HEK293 (cell line): Measurements from ENCODE around the gene MOV10L1.

Experiments used
- CTCF ChIA-PET: fragments of 350-600 bp; formaldehyde crosslinking; extraction: SDS; loops from one replicate; lab custom pipeline; 2021; ENCODE audit warnings: antibody characterized with exemption; lab: Yijun Ruan, JAX
- POLR2A ChIA-PET: fragments of 300-600 bp; formaldehyde crosslinking; extraction: SDS; loops from one replicate; lab custom pipeline; 2020; ENCODE audit warnings: antibody characterized with exemption, inconsistent platforms; lab: Yijun Ruan, JAX
- H3K27ac ChIP-seq: fragments of 200-500 bp; sonication (Bioruptor generic); 2 replicates; pipeline ENCODE4 v1.5.1; 2014; ENCODE audit warnings: low read depth, low read length, control low read depth, inconsistent platforms; ENCODE audit errors: extremely low read depth
- H3K36me3 ChIP-seq, 2 experiments: fragments of 200-500 bp in 1 of 2; sonication (Bioruptor generic) in 1 of 2; 1 replicate in 1 of 2; 2 replicates in 1 of 2; pipeline ENCODE4 v1.5.1; 2014 to 2017; ENCODE audit warnings: inconsistent platforms in 2 of 2, low read length in 2 of 2; ENCODE audit not compliant: control insufficient read depth in 2 of 2, insufficient read depth in 1 of 2
- H3K4me1 ChIP-seq: fragments of 200-500 bp; sonication (Bioruptor generic); 2 replicates; pipeline ENCODE4 v1.5.1; 2014; ENCODE audit warnings: mild to moderate bottlenecking, low read length, inconsistent platforms; ENCODE audit not compliant: control insufficient read depth, insufficient read depth
- H3K4me3 ChIP-seq: 2 replicates; pipeline ENCODE4 v1.5.1; 2011; ENCODE audit warnings: low read depth, mild to moderate bottlenecking, control low read depth, low read length, moderate library complexity
- H3K9me3 ChIP-seq: fragments of 200-500 bp; sonication (Bioruptor generic); 2 replicates; pipeline ENCODE4 v1.5.1; 2014; ENCODE audit warnings: low read depth, low read length, inconsistent platforms; ENCODE audit not compliant: control insufficient read depth, insufficient read depth
- HOXA7 ChIP-seq: sonication (generic); formaldehyde crosslinking; IDR thresholded peaks from 2 replicates; pipeline ENCODE4 v1.8.1; 2022; ENCODE audit warnings: missing genetic modification reagents, borderline replicate concordance
- KLF9 ChIP-seq: fragments of 450-650 bp; formaldehyde crosslinking; IDR thresholded peaks from 2 replicates; pipeline ENCODE4 v1.5.1; 2016; ENCODE audit warnings: missing biosample characterization, missing genetic modification characterization, low read depth
- MZF1 ChIP-seq: fragments of 450-650 bp; formaldehyde crosslinking; IDR thresholded peaks from 2 replicates; pipeline ENCODE4 v1.5.1; 2017; ENCODE audit warnings: missing biosample characterization, missing genetic modification characterization, borderline replicate concordance
- ZFP41 ChIP-seq: fragments of 450-650 bp; formaldehyde crosslinking; IDR thresholded peaks from 2 replicates; pipeline ENCODE4 v1.5.1; 2016; ENCODE audit warnings: missing biosample characterization, missing genetic modification characterization, borderline replicate concordance
- ZNF16 ChIP-seq: fragments of 450-650 bp; formaldehyde crosslinking; IDR thresholded peaks from 2 replicates; pipeline ENCODE4 v1.5.1; 2016; ENCODE audit warnings: low read depth, missing biosample characterization, missing genetic modification characterization
- ZNF174 ChIP-seq: fragments of 450-650 bp; formaldehyde crosslinking; IDR thresholded peaks from 2 replicates; pipeline ENCODE4 v1.5.0; 2017; ENCODE audit warnings: missing biosample characterization, mild to moderate bottlenecking, missing genetic modification characterization
- ZNF223 ChIP-seq: fragments of 450-650 bp; formaldehyde crosslinking; IDR thresholded peaks from 2 replicates; pipeline ENCODE4 v1.5.1; 2016; ENCODE audit warnings: missing biosample characterization, missing genetic modification characterization
- ZNF391 ChIP-seq: fragments of 450-650 bp; formaldehyde crosslinking; IDR thresholded peaks from 2 replicates; pipeline ENCODE4 v1.5.1; 2016; ENCODE audit warnings: low read depth, missing biosample characterization, missing genetic modification characterization, borderline replicate concordance
- ZNF394 ChIP-seq: fragments of 450-650 bp; formaldehyde crosslinking; IDR thresholded peaks from 2 replicates; pipeline ENCODE4 v1.5.1; 2016; ENCODE audit warnings: missing biosample characterization, missing genetic modification characterization, mild to moderate bottlenecking, moderate library complexity, borderline replicate concordance
- ZNF510 ChIP-seq: fragments of 450-650 bp; formaldehyde crosslinking; IDR thresholded peaks from 2 replicates; pipeline ENCODE4 v1.5.1; 2018; ENCODE audit warnings: mild to moderate bottlenecking, missing genetic modification characterization, missing biosample characterization; ENCODE audit not compliant: insufficient replicate concordance
- ZNF514 ChIP-seq: fragments of 450-650 bp; formaldehyde crosslinking; IDR thresholded peaks from 2 replicates; pipeline ENCODE4 v1.5.1; 2016; ENCODE audit warnings: missing biosample characterization, missing genetic modification characterization
- ZNF549 ChIP-seq: fragments of 450-650 bp; IDR thresholded peaks from 2 replicates; pipeline ENCODE4 v1.5.1; 2018; ENCODE audit warnings: missing biosample characterization, missing genetic modification characterization, mild to moderate bottlenecking, inconsistent platforms, moderate library complexity
- ZNF555 ChIP-seq: fragments of 450-650 bp; formaldehyde crosslinking; conservative IDR thresholded peaks from 2 replicates; pipeline ENCODE4 v1.5.1; 2017; ENCODE audit warnings: missing biosample characterization, mild to moderate bottlenecking, missing genetic modification characterization, inconsistent platforms
- ZNF670 ChIP-seq: fragments of 450-650 bp; formaldehyde crosslinking; IDR thresholded peaks from 2 replicates; pipeline ENCODE4 v1.5.1; 2016; ENCODE audit warnings: missing biosample characterization, missing genetic modification characterization, low read depth
- ZNF792 ChIP-seq: fragments of 450-650 bp; formaldehyde crosslinking; IDR thresholded peaks from 2 replicates; pipeline ENCODE4 v1.5.1; 2016; ENCODE audit warnings: missing biosample characterization, missing genetic modification characterization
- ZNF843 ChIP-seq: fragments of 450-650 bp; formaldehyde crosslinking; IDR thresholded peaks from 2 replicates; pipeline ENCODE4 v1.5.1; 2016; ENCODE audit warnings: missing biosample characterization, missing genetic modification characterization
- TF ChIP-seq, protein P1 (sequence below): fragments of 450-650 bp; formaldehyde crosslinking; IDR thresholded peaks from 2 replicates; pipeline ENCODE4 v1.5.1; 2016; ENCODE audit warnings: missing biosample characterization, missing genetic modification characterization
- TF ChIP-seq, protein P2 (sequence below): IDR thresholded peaks from 2 replicates; pipeline ENCODE4 v1.6.1; 2011; ENCODE audit warnings: mild to moderate bottlenecking, low read depth, low read length, borderline replicate concordance
- TF ChIP-seq, protein P3 (sequence below): fragments of 450-650 bp; formaldehyde crosslinking; IDR thresholded peaks from 2 replicates; pipeline ENCODE4 v1.5.1; 2016; ENCODE audit warnings: missing biosample characterization, missing genetic modification characterization
- TF ChIP-seq, protein P4 (sequence below): fragments of 450-650 bp; formaldehyde crosslinking; IDR thresholded peaks from 2 replicates; pipeline ENCODE4 v1.5.1; 2016; ENCODE audit warnings: missing biosample characterization, missing genetic modification characterization
- TF ChIP-seq, protein P5 (sequence below): fragments of 450-650 bp; formaldehyde crosslinking; IDR thresholded peaks from 2 replicates; pipeline ENCODE4 v1.5.1; 2017; ENCODE audit warnings: missing biosample characterization, missing genetic modification characterization

The MOV10L1 gene

DNA sequence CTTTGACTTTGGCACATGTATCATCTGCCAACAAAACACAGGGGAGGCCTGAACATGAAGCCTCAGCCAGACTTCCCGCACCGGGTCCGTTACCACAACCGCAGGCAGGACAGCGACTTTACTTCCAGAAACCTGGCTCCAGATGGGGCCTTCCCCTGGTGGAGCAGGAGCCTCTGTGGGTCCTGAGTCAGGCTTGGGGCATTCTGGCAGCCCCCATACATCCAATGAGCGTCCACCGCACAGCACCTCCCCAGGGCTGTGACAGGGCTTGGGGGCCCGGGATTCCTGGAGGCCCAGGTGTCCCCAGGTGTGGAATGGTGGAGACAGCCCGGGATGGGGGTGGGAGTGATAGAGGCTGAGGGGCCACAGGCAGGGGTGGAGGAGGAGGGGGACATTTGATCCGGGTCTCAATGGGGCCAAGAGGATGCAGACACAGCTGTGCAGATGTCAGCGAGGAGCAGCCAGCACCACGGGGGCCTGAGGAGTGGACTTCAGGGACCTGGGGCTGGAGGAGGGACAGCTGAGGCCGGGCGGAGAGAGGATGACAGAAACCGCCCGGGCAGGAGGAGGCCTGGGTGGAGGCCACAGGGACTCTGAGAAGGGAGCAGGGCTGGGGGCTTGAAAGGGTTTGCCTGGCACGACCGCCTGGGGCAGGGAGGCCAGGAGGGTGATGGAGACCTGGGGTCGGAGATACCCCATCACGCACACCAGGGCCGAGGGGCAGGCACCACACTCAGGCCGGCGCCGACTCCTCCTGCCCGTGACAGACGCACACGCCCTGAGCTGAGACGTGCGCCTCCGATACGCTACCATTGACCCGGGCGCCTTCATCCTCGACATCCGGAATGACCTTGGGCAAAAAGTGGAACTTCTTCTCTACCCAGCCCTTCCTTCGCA is 40.3 kb upstream of the MOV10L1 start (continued):
- TF ChIP-seq, protein P1, sequence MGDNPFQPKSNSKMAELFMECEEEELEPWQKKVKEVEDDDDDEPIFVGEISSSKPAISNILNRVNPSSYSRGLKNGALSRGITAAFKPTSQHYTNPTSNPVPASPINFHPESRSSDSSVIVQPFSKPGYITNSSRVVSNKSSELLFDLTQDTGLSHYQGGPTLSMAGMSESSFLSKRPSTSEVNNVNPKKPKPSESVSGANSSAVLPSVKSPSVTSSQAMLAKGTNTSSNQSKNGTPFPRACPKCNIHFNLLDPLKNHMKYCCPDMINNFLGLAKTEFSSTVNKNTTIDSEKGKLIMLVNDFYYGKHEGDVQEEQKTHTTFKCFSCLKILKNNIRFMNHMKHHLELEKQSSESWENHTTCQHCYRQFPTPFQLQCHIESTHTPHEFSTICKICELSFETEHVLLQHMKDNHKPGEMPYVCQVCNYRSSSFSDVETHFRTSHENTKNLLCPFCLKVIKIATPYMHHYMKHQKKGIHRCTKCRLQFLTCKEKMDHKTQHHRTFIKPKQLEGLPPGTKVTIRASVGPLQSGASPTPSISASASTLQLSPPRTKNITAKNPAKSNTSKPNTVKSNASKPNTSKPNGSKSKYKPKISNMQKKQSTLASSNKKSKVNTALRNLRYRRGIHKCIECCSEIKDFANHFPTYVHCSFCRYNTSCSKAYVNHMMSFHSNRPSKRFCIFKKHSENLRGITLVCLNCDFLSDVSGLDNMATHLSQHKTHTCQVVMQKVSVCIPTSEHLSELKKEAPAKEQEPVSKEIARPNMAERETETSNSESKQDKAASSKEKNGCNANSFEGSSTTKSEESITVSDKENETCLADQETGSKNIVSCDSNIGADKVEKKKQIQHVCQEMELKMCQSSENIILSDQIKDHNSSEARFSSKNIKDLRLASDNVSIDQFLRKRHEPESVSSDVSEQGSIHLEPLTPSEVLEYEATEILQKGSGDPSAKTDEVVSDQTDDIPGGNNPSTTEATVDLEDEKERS (tag by site-specific recombination), result no peak

DNA sequence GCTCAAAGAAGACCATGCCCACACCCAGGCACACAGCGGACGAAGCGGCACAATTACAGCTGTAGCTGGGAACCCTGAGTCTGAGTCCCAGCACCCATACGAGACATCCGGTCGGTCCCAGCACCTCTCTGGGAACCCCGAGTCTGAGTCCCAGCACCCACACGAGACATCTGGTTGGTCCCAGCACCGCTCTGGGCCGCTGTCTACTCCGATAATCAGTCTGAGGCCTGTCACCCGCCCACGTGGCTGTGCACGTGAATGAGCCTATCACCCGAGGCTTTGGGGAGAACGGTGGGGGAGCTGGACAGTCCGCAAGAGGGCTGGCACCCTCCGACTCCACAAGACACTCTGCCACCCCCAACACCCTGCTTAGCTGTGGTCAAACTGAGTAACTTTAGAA is 37.9 kb upstream of the MOV10L1 start:
- Histone ChIP-seq H3K9me3 (no peaks in the 10 kb centered on the region), H3K4me1 (no peaks in the 10 kb centered on the region), H3K27ac (no peak overlapping the region), H3K4me3 (no peak overlapping the region), H3K36me3 (no peaks in the 10 kb centered on the region)
- TF ChIP-seq ZNF514 (tag by site-specific recombination), result no peak
- no peak for TF ChIP-seq ZNF391 (tag by site-specific recombination)
- TF ChIP-seq ZNF16 (tag by site-specific recombination), result no peak
- no peak for TF ChIP-seq MZF1 (tag by site-specific recombination)
- TF ChIP-seq, protein P2, sequence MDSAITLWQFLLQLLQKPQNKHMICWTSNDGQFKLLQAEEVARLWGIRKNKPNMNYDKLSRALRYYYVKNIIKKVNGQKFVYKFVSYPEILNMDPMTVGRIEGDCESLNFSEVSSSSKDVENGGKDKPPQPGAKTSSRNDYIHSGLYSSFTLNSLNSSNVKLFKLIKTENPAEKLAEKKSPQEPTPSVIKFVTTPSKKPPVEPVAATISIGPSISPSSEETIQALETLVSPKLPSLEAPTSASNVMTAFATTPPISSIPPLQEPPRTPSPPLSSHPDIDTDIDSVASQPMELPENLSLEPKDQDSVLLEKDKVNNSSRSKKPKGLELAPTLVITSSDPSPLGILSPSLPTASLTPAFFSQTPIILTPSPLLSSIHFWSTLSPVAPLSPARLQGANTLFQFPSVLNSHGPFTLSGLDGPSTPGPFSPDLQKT, result no peak
- no peak for TF ChIP-seq ZNF670 (tag by site-specific recombination)
- TF ChIP-seq, protein P3, sequence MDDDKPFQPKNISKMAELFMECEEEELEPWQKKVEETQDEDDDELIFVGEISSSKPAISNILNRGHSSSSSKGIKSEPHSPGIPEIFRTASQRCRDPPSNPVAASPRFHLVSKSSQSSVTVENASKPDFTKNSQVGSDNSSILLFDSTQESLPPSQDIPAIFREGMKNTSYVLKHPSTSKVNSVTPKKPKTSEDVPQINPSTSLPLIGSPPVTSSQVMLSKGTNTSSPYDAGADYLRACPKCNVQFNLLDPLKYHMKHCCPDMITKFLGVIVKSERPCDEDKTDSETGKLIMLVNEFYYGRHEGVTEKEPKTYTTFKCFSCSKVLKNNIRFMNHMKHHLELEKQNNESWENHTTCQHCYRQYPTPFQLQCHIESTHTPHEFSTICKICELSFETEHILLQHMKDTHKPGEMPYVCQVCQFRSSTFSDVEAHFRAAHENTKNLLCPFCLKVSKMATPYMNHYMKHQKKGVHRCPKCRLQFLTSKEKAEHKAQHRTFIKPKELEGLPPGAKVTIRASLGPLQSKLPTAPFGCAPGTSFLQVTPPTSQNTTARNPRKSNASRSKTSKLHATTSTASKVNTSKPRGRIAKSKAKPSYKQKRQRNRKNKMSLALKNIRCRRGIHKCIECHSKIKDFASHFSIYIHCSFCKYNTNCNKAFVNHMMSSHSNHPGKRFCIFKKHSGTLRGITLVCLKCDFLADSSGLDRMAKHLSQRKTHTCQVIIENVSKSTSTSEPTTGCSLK (tag by site-specific recombination), result no peak
- TF ChIP-seq, protein P4, sequence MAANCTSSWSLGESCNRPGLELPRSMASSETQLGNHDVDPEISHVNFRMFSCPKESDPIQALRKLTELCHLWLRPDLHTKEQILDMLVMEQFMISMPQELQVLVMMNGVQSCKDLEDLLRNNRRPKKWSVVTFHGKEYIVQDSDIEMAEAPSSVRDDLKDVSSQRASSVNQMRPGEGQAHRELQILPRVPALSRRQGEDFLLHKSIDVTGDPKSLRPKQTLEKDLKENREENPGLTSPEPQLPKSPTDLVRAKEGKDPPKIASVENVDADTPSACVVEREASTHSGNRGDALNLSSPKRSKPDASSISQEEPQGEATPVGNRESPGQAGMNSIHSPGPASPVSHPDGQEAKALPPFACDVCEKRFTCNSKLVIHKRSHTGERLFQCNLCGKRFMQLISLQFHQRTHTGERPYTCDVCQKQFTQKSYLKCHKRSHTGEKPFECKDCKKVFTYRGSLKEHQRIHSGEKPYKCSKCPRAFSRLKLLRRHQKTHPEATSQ (tag by site-specific recombination), result no peak
- no peak for TF ChIP-seq ZNF843 (tag by site-specific recombination)
- TF ChIP-seq ZNF555 (tag by site-specific recombination), result no peak
- no peak for TF ChIP-seq ZNF394 (tag by site-specific recombination)
- no peak for TF ChIP-seq ZNF792 (tag by site-specific recombination)
- no peak for TF ChIP-seq ZNF223 (tag by site-specific recombination)
- TF ChIP-seq ZNF510 (tag by site-specific recombination), result no peak
- TF ChIP-seq KLF9 (tag by site-specific recombination), result no peak
- TF ChIP-seq ZNF174 (tag by site-specific recombination), result no peak
- TF ChIP-seq HOXA7 (CRISPR knock-in tag), result no peak
- no peak for TF ChIP-seq ZNF549
- TF ChIP-seq, protein P5, sequence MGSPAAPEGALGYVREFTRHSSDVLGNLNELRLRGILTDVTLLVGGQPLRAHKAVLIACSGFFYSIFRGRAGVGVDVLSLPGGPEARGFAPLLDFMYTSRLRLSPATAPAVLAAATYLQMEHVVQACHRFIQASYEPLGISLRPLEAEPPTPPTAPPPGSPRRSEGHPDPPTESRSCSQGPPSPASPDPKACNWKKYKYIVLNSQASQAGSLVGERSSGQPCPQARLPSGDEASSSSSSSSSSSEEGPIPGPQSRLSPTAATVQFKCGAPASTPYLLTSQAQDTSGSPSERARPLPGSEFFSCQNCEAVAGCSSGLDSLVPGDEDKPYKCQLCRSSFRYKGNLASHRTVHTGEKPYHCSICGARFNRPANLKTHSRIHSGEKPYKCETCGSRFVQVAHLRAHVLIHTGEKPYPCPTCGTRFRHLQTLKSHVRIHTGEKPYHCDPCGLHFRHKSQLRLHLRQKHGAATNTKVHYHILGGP (tag by site-specific recombination), result no peak
- no peak for TF ChIP-seq ZFP41 (tag by site-specific recombination)
- CTCF ChIA-PET, result no interaction called here
- POLR2A ChIA-PET, result no interaction called here
